ENCODE measurements around the gene MTNR1A. TPM values are rescaled to one million over a fixed set of nuclear protein-coding genes. Genes with fewer than 3 reads are reported as not detected.

Gene MTNR1A
- total and polyA plus RNA-seq, 4 experiments from 2014 or later, result not detected

DNA sequence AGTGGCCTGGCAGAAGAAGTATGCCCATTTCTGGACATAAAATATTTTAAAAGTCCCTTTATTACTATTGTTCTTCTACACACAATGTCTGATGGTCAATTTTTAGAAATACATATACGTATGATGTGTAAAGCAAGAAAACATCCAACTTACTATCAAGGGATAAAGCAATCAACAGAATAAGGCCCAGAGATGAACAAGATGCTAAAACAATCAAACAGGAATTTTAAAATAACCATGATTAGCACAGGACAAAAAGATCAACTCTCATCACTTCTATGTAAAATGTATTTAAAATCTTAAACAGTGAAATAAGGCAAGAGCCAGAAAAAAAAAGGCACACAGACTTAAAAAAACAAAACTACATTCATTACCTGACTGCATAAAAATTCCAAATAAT is 60.9 kb downstream of the MTNR1A start:
- no peaks in the 10 kb centered on the region for H3K4me1 Mint-ChIP-seq
- intact Hi-C loops (cut with micrococcal nuclease), result no loop called here
- H3K36me3 Mint-ChIP-seq, result no peaks in the 10 kb centered on the region
- no peak for DNase-seq
- Histone ChIP-seq H3K27ac (ENCODE audit: low read depth, low read length) (no peak overlapping the region), H3K36me3 (ENCODE audit: insufficient read depth, low read length) (no peaks in the 10 kb centered on the region), H3K27me3 (ENCODE audit: insufficient read depth, low read length) (no peaks in the 10 kb centered on the region), H3K4me1 (ENCODE audit: insufficient read depth, low read length) (no peaks in the 10 kb centered on the region), H3K4me3 (ENCODE audit: low read length in 2 of 2) (no peak overlapping the region), H3K9me3 (ENCODE audit: control insufficient read depth in 1 of 2, low read length in 2 of 2) (no peaks in the 10 kb centered on the region)
- POLR2A ChIA-PET (ENCODE audit: partially characterized antibody), result no interaction called here
- H3K27me3 Mint-ChIP-seq, result peaks cover 0 to 4% of the 10 kb centered on the region in 2 donors
- no peak overlapping the region for H3K27ac Mint-ChIP-seq
- CTCF ChIA-PET (ENCODE audit: partially characterized antibody), result no interaction called here
- H3K4me3 Mint-ChIP-seq, result no peak overlapping the region
- H3K9me3 Mint-ChIP-seq, result peaks cover 0 to 36% (median 17%) of the 10 kb centered on the region in 8 donors

DNA sequence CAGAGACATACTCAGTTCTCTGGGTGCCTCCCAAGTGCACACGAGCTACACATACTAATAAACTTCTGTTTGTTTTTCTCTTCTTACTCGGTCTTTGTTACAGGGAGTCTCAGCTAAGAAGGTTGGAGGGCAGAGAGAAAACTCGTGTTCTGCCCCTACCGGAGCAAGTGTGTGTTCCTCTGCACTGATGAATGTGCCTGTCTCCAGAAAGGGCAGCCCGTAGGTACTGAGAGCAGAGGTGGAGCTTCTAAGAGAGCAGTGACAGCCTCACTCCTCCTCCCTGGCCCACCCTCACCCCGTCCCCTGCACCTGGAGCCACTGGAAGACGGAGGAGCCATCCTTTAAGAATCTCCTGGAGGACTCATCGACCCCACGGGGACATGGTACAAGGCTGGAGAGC is 67.6 kb downstream of the MTNR1A start:
- H3K4me1 Mint-ChIP-seq, result no peaks in the 10 kb centered on the region
- intact Hi-C loops (cut with micrococcal nuclease), result no loop called here
- CTCF ChIA-PET (ENCODE audit: partially characterized antibody), result no interaction called here

DNA sequence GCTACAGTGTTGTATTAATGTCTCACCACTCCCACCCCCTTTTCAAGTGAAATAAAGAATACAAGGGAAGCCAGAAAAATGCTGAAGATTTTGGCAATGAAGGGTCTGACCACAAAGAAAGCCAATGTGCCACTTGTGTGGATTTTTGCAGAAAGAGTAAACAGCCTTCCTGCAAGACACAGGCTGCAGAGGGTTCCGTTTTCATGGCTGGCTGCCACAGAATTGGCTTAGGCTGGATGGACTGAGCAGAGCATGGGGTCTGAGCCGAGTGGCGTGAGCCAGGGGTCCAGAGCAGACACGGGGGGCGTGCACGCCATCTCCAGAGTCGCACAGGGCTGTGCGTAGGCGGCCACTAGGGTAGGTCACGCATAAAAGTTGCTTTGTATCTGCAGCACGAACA is 69.2 kb downstream of the MTNR1A start:
- H3K9me3 Mint-ChIP-seq, result peaks cover 0 to 16% (median 7%) of the 10 kb centered on the region in 8 donors
- no peak overlapping the region for H3K4me3 Mint-ChIP-seq
- CTCF ChIA-PET (ENCODE audit: partially characterized antibody), result no interaction called here
- Histone ChIP-seq H3K4me3 (ENCODE audit: low read length in 2 of 2) (no peak overlapping the region), H3K4me1 (ENCODE audit: insufficient read depth, low read length) (no peaks in the 10 kb centered on the region), H3K9me3 (ENCODE audit: control insufficient read depth in 1 of 2, low read length in 2 of 2) (no peaks in the 10 kb centered on the region), H3K36me3 (ENCODE audit: insufficient read depth, low read length) (no peaks in the 10 kb centered on the region), H3K27ac (ENCODE audit: low read depth, low read length) (no peak overlapping the region), H3K27me3 (ENCODE audit: insufficient read depth, low read length) (no peaks in the 10 kb centered on the region)
- no peaks in the 10 kb centered on the region for H3K27me3 Mint-ChIP-seq
- DNase-seq, result no peak
- H3K36me3 Mint-ChIP-seq, result no peaks in the 10 kb centered on the region
- POLR2A ChIA-PET (ENCODE audit: partially characterized antibody), result no interaction called here
- intact Hi-C loops (cut with micrococcal nuclease), result no loop called here
- H3K27ac Mint-ChIP-seq, result no peak overlapping the region
- H3K4me1 Mint-ChIP-seq, result no peaks in the 10 kb centered on the region

More for the DNA sequence above, 67.6 kb downstream of the MTNR1A start:
- Histone ChIP-seq H3K9me3 (ENCODE audit: control insufficient read depth in 1 of 2, low read length in 2 of 2) (no peaks in the 10 kb centered on the region), H3K4me1 (ENCODE audit: insufficient read depth, low read length) (no peaks in the 10 kb centered on the region), H3K4me3 (ENCODE audit: low read length in 2 of 2) (no peak overlapping the region), H3K36me3 (ENCODE audit: insufficient read depth, low read length) (no peaks in the 10 kb centered on the region), H3K27ac (ENCODE audit: low read depth, low read length) (no peak overlapping the region), H3K27me3 (ENCODE audit: insufficient read depth, low read length) (no peaks in the 10 kb centered on the region)
- Mint-ChIP-seq H3K4me3 (no peak overlapping the region), H3K27ac (no peak overlapping the region), H3K9me3 (peaks cover 0 to 18% (median 12%) of the 10 kb centered on the region in 8 donors), H3K27me3 (no peaks in the 10 kb centered on the region), H3K36me3 (no peaks in the 10 kb centered on the region)
- no peak for DNase-seq
- POLR2A ChIA-PET (ENCODE audit: partially characterized antibody), result no interaction called here

DNA sequence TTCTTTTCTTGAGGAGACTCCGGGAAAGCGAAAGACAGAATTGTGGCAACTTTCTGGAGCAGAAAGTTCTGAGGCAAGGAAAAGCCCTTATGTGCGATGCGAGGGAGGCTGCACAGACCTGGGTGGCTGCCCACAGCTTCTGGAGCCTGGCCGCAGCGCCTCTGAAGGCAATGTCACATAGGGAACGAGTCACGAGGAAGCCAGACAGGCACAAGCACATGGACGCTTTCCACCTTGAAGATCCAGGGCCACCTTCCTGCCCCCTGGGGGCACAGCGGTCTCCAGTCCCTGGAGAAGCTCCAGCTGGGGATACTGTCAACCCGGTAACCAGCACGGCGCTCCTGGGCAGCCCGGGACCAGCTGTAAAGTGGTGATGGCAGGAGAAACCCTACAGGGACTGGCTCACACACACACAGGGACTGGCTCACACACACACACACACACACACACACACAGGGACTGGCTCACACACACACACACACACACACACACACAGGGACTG is 69.8 kb downstream of the MTNR1A start:
- CTCF ChIA-PET (ENCODE audit: partially characterized antibody), result no interaction called here
- no peaks in the 10 kb centered on the region for H3K36me3 ChIP-seq (ENCODE audit: insufficient read depth, low read length)
- no peak overlapping the region for H3K27ac ChIP-seq (ENCODE audit: low read depth, low read length)
- H3K27me3 Mint-ChIP-seq, result no peaks in the 10 kb centered on the region
- H3K27ac Mint-ChIP-seq, result no peak overlapping the region
- H3K4me3 ChIP-seq (ENCODE audit: low read length in 2 of 2), result no peak overlapping the region
- no peaks in the 10 kb centered on the region for H3K4me1 ChIP-seq (ENCODE audit: insufficient read depth, low read length)
- H3K27me3 ChIP-seq (ENCODE audit: insufficient read depth, low read length), result no peaks in the 10 kb centered on the region
- no peaks in the 10 kb centered on the region for H3K36me3 Mint-ChIP-seq
- POLR2A ChIA-PET (ENCODE audit: partially characterized antibody), result no interaction called here
- DNase-seq, result no peak
- peaks cover 0 to 12% (median 5%) of the 10 kb centered on the region in 8 donors for H3K9me3 Mint-ChIP-seq
- H3K9me3 ChIP-seq (ENCODE audit: control insufficient read depth in 1 of 2, low read length in 2 of 2), result no peaks in the 10 kb centered on the region
- intact Hi-C loops (cut with micrococcal nuclease), result no loop called here
- no peak overlapping the region for H3K4me3 Mint-ChIP-seq
- H3K4me1 Mint-ChIP-seq, result no peaks in the 10 kb centered on the region

DNA sequence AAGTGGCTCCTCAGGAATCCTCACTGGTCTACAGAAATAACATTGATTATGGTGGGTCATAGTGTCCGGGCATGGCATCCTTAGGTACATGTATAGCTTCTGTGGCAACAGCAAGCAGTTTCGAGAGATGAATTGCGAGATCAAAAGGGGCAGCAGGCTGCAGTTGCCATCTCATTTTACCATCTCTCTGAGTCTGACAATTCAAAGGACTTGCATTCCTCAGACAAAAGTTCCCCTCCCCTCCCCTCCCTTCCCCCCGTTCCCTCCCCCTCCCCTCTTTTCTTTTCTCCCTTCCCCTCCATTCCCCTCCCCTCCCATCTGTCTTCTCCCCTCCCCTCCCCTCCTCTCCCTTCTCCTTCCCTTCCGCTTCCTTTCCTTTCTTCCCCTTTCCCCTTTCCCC is 70.2 kb downstream of the MTNR1A start:
- no peaks in the 10 kb centered on the region for H3K4me1 Mint-ChIP-seq
- H3K9me3 Mint-ChIP-seq, result peaks cover 0 to 10% (median 3%) of the 10 kb centered on the region in 8 donors
- CTCF ChIA-PET (ENCODE audit: partially characterized antibody), result no interaction called here
- intact Hi-C loops (cut with micrococcal nuclease), result no loop called here
- no peaks in the 10 kb centered on the region for H3K27me3 Mint-ChIP-seq
- H3K27ac Mint-ChIP-seq, result no peak overlapping the region
- H3K36me3 Mint-ChIP-seq, result no peaks in the 10 kb centered on the region
- Histone ChIP-seq H3K4me3 (ENCODE audit: low read length in 2 of 2) (no peak overlapping the region), H3K9me3 (ENCODE audit: control insufficient read depth in 1 of 2, low read length in 2 of 2) (no peaks in the 10 kb centered on the region), H3K27ac (ENCODE audit: low read depth, low read length) (no peak overlapping the region), H3K36me3 (ENCODE audit: insufficient read depth, low read length) (no peaks in the 10 kb centered on the region), H3K4me1 (ENCODE audit: insufficient read depth, low read length) (no peaks in the 10 kb centered on the region), H3K27me3 (ENCODE audit: insufficient read depth, low read length) (no peaks in the 10 kb centered on the region)
- POLR2A ChIA-PET (ENCODE audit: partially characterized antibody), result no interaction called here
- no peak overlapping the region for H3K4me3 Mint-ChIP-seq
- DNase-seq, result no peak

DNA sequence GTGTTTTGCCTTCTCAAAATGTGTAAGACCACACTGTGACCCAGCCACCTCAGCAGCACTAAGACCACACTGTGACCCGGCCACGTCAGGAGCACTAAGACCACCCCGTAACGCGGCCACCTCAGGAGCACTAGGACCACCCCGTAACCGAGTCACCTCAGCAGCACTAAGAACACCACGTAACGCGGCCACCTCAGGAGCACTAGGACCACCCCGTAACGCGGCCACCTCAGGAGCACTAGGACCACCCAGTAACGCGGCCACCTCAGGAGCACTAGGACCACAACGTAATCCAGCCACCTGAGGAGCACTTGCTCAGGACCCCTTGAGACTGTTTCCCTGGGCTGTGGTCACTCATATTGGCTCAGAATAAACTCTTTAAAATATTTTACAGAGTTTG is 71.7 kb downstream of the MTNR1A start:
- intact Hi-C loops (cut with micrococcal nuclease), result no loop called here

More for the DNA sequence above, 71.7 kb downstream of the MTNR1A start:
- no peak for DNase-seq
- ChIA-PET CTCF (ENCODE audit: partially characterized antibody) (no interaction called here), POLR2A (ENCODE audit: partially characterized antibody) (no interaction called here)
- Histone ChIP-seq H3K27ac (ENCODE audit: low read depth, low read length) (no peak overlapping the region), H3K27me3 (ENCODE audit: insufficient read depth, low read length) (no peaks in the 10 kb centered on the region), H3K9me3 (ENCODE audit: control insufficient read depth in 1 of 2, low read length in 2 of 2) (no peaks in the 10 kb centered on the region), H3K4me1 (ENCODE audit: insufficient read depth, low read length) (no peaks in the 10 kb centered on the region), H3K4me3 (ENCODE audit: low read length in 2 of 2) (no peak overlapping the region), H3K36me3 (ENCODE audit: insufficient read depth, low read length) (no peaks in the 10 kb centered on the region)
- Mint-ChIP-seq H3K27ac (no peak overlapping the region), H3K27me3 (no peaks in the 10 kb centered on the region), H3K4me3 (no peak overlapping the region), H3K9me3 (peaks cover 0 to 9% (median 1%) of the 10 kb centered on the region in 8 donors), H3K4me1 (no peaks in the 10 kb centered on the region), H3K36me3 (no peaks in the 10 kb centered on the region)

Other genes with a start within 250 kb of the MTNR1A start
- gene FAT1, start 168.3 kb upstream of the MTNR1A start, total RNA-seq, result not detected
- gene FAT1, start 168.3 kb upstream of the MTNR1A start, polyA plus RNA-seq, result not detected